SK-N-SH treated with all-trans-retinoic acid at 6 μM for 48 hours (cell line): Measurements from ENCODE around the gene HOPX.

Experiments
- ARNTL ChIP-seq: fragments of 450-650 bp; formaldehyde crosslinking; IDR thresholded peaks from 2 replicates; pipeline ENCODE4 v1.5.0; 2020; ENCODE audit warnings: low read depth, mild to moderate bottlenecking, moderate library complexity, borderline replicate concordance
- CSDC2 ChIP-seq: fragments of 250-450 bp; sonication (Bioruptor Pico); IDR thresholded peaks from 2 replicates; pipeline ENCODE4 v1.5.0; 2020; ENCODE audit warnings: mild to moderate bottlenecking, moderate library complexity
- CSRNP3 ChIP-seq: fragments of 250-450 bp; sonication (Bioruptor Pico); IDR thresholded peaks from 2 replicates; pipeline ENCODE4 v1.5.1; 2021; ENCODE audit warnings: mild to moderate bottlenecking, moderate library complexity
- ESRRG ChIP-seq: fragments of 250-450 bp; sonication (Bioruptor Pico); IDR thresholded peaks from 2 replicates; pipeline ENCODE4 v1.6.1; 2021; ENCODE audit warnings: mild to moderate bottlenecking
- OSR1 ChIP-seq: fragments of 250-450 bp; sonication (Bioruptor Pico); IDR thresholded peaks from 2 replicates; pipeline ENCODE4 v1.8.0; 2022; ENCODE audit warnings: moderate library complexity, mild to moderate bottlenecking, inconsistent platforms
- POU6F1 ChIP-seq: fragments of 250-450 bp; sonication (Bioruptor Pico); IDR thresholded peaks from 2 replicates; pipeline ENCODE4 v1.8.0; 2021; ENCODE audit warnings: low read depth, mild to moderate bottlenecking, moderate library complexity, borderline replicate concordance
- RARB ChIP-seq: fragments of 250-450 bp; sonication (Bioruptor Pico); IDR thresholded peaks from 2 replicates; pipeline ENCODE4 v1.8.0; 2021; ENCODE audit warnings: mild to moderate bottlenecking, moderate library complexity
- TSHZ2 ChIP-seq: fragments of 250-450 bp; sonication (Bioruptor Pico); IDR thresholded peaks from 2 replicates; pipeline ENCODE4 v1.5.0; 2020; ENCODE audit warnings: mild to moderate bottlenecking, moderate library complexity
- ZC3H10 ChIP-seq: fragments of 250-450 bp; sonication (Bioruptor Pico); IDR thresholded peaks from 2 replicates; pipeline ENCODE4 v1.5.1; 2021; ENCODE audit warnings: mild to moderate bottlenecking, moderate library complexity
- ZFP3 ChIP-seq: fragments of 250-450 bp; sonication (Bioruptor Pico); IDR thresholded peaks from 2 replicates; pipeline ENCODE4 v1.5.0; 2020; ENCODE audit warnings: mild to moderate bottlenecking, moderate library complexity
- ZNF565 ChIP-seq: fragments of 450-650 bp; formaldehyde crosslinking; conservative IDR thresholded peaks from 2 replicates; pipeline ENCODE4 v1.5.0; 2020; ENCODE audit warnings: low read depth, mild to moderate bottlenecking, moderate library complexity
- ZNF70 ChIP-seq: fragments of 450-650 bp; formaldehyde crosslinking; IDR thresholded peaks from 2 replicates; pipeline ENCODE4 v1.5.0; 2020; ENCODE audit warnings: mild to moderate bottlenecking, moderate library complexity
- ZNF8 ChIP-seq: fragments of 450-650 bp; formaldehyde crosslinking; IDR thresholded peaks from 2 replicates; pipeline ENCODE4 v1.5.0; 2020; ENCODE audit warnings: mild to moderate bottlenecking, moderate library complexity
- TF ChIP-seq, protein P1 (sequence below): fragments of 250-450 bp; sonication (Bioruptor Pico); IDR thresholded peaks from 2 replicates; pipeline ENCODE4 v1.8.0; 2020; ENCODE audit warnings: mild to moderate bottlenecking, moderate library complexity, borderline replicate concordance

- TF ChIP-seq ESRRG (CRISPR knock-in tag) = no peak
- TF ChIP-seq ZNF565 (CRISPR knock-in tag) = no peak
- no peak for TF ChIP-seq OSR1 (CRISPR knock-in tag)
- TF ChIP-seq, protein P1, sequence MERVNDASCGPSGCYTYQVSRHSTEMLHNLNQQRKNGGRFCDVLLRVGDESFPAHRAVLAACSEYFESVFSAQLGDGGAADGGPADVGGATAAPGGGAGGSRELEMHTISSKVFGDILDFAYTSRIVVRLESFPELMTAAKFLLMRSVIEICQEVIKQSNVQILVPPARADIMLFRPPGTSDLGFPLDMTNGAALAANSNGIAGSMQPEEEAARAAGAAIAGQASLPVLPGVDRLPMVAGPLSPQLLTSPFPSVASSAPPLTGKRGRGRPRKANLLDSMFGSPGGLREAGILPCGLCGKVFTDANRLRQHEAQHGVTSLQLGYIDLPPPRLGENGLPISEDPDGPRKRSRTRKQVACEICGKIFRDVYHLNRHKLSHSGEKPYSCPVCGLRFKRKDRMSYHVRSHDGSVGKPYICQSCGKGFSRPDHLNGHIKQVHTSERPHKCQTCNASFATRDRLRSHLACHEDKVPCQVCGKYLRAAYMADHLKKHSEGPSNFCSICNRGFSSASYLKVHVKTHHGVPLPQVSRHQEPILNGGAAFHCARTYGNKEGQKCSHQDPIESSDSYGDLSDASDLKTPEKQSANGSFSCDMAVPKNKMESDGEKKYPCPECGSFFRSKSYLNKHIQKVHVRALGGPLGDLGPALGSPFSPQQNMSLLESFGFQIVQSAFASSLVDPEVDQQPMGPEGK = no peak
- TF ChIP-seq CSDC2 = no peak
- TF ChIP-seq ARNTL (CRISPR knock-in tag) = no peak
- TF ChIP-seq POU6F1 (CRISPR knock-in tag) = no peak
- TF ChIP-seq RARB (CRISPR knock-in tag) = no peak
- no peak for TF ChIP-seq ZFP3 (CRISPR knock-in tag)
- TF ChIP-seq ZNF70 = no peak
- TF ChIP-seq ZC3H10 (CRISPR knock-in tag) = no peak
- TF ChIP-seq ZNF8 = no peak
- no peak for TF ChIP-seq CSRNP3 (CRISPR knock-in tag)
- no peak for TF ChIP-seq TSHZ2 (CRISPR knock-in tag)
Measured at GRCh38 chr4:56649445-56650261, 31.4 kb downstream of the HOPX start.
